HG02970 (cell line): ENCODE measurements around the gene M1AP.

ENCODE experiments used
- ATAC-seq: cut with Tn5 transposase; IDR thresholded peaks from one replicate; pipeline ENCODE4 v1.9.1; 2021; ENCODE audit warnings: mild to moderate bottlenecking, moderate library complexity, moderate number of reproducible peaks; ENCODE audit not compliant: unreplicated experiment, low FRiP score

Gene M1AP

DNA sequence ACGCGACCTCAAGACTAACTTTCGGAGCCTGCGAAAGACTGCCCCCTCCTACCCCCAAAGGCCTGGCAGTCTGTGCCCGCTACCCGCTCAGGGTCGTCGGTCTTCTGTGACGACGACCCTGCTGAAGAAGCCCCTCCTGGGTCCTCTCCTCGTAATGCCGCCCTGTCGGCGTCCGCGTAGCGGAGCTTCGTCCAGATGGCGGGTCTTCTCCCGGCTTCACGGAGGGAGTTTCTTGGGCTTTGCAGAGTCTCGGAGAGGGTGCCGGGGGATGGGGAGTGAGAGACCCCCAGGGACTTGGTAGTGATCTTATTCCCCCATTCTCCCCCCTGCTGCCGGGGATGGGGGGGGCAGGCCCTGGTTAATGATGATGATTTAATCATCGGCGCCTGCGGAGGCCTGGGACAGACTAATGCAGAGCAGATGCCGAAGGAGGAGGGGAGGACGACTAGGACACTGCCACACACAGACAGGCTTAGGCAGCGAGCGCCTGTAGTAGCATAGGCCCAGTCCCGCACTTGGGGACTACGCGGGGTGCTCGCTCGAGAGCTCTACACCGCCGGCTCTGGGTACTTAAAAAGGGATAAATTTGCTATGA lies 140.1 kb downstream of the M1AP start:
- peak; percentile 6 for ATAC-seq
